ENCODE measurements around the gene CFDP1.

The CFDP1 gene

DNA sequence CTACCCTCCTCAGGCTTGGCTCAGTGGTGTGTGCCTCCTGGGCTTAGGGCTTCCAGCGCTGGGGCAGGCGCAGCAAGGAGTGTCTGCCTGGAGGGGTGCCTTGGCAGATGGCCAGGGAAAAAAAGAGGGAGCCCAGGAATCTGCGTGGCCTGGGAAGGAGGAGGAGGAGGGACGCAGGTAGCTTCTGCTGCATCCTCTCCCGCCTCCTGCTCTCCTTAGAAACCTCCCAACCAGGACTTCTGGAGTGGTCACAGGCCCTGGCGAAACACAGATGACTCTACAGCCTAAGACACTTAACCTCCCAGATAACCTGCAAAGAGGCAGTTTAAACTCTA, 174.5 kb downstream of the CFDP1 start:
- CTCF ChIA-PET = no interaction called here
- H3K36me3 ChIP-seq (ENCODE audit: control insufficient read depth in 2 of 2, insufficient read depth in 1 of 2, low read length in 2 of 2) = peaks cover 0 to 19% of the 10 kb centered on the region in 2 experiments; a peak in 1 of 3 replicates
- no peak overlapping the region for H3K4me3 ChIP-seq (ENCODE audit: low read depth, low read length)
- H3K27ac ChIP-seq (ENCODE audit: extremely low read depth, low read depth, low read length) = no peak overlapping the region
- no peaks in the 10 kb centered on the region for H3K9me3 ChIP-seq (ENCODE audit: control insufficient read depth, insufficient read depth, low read depth, low read length)
- TF ChIP-seq ZBTB20 (tag by site-specific recombination; IDR thresholded peaks at IDR 0.05) (peak; percentile 97), ZBTB1 (tag by site-specific recombination; IDR thresholded peaks at IDR 0.05) (no peak), ZNF18 (tag by site-specific recombination; IDR thresholded peaks at IDR 0.05) (no peak), ZNF274 (IDR thresholded peaks at IDR 0.05; ENCODE audit: low read length) (no peak), ZNF274 (tag by site-specific recombination; IDR thresholded peaks at IDR 0.05; ENCODE audit: borderline replicate concordance) (no peak), ZIC2 (tag by site-specific recombination; IDR thresholded peaks at IDR 0.05) (peak; percentile 62)
- POLR2A ChIA-PET = no interaction called here
- H3K4me1 ChIP-seq (ENCODE audit: control insufficient read depth, insufficient read depth, low read length) = peaks cover 6% of the 10 kb centered on the region

DNA sequence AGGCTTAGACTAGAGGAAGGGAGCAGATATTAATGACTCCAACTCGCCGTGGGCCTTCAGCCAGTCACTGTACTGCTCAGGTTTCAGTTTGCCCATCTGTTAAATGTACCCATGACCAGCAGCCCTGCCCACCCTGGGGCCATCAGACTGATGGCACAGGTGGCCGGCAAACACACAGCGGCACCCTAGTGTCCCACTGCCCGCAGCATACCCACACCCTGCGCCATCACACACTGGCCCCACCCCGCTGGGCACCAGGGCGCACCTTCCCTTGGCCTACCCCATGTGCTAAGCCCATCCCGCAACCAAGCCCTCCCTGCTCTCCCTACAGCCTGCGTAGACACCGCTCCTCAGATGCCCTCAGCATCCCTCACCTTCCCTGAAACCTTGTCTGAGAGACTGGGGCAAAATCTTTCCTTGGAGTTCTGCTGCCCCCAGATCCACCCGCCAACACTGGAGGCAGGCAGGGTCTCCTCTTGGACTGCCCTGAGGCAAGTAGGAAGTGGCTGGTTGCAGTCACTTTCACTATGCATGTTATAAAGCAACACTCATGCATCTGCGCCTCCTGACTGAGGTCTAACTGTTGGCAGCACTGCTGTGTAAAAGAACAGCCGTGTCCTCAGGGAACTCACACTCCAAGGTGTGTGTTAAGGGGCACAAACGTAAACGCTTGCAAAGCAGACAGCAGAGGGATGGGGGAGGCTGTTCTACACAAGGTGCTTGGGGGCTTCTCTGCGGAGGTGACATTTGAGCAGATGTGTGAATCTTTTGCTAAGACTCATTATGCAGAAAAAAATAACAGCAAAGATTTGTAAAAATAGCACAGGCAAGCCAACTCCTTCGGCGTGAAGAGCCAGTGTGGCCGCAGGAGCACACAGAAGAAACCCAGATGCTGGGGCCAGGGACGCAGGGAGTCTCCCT, 175.2 kb downstream of the CFDP1 start:
- ChIA-PET CTCF (interaction anchor here (1.7 kb wide), 1 partner anchor 127 kb away, joined by 4 read pairs; no protein-coding TSS in a partner anchor), POLR2A (no interaction called here)
- Histone ChIP-seq H3K36me3 (ENCODE audit: control insufficient read depth in 2 of 2, insufficient read depth in 1 of 2, low read length in 2 of 2) (peaks cover 0 to 12% of the 10 kb centered on the region in 2 experiments; a peak in 1 of 3 replicates), H3K4me1 (ENCODE audit: control insufficient read depth, insufficient read depth, low read length) (peaks cover 6% of the 10 kb centered on the region; the same call in 1 of the 2 replicates), H3K9me3 (ENCODE audit: control insufficient read depth, insufficient read depth, low read depth, low read length) (no peaks in the 10 kb centered on the region), H3K27ac (ENCODE audit: extremely low read depth, low read depth, low read length) (no peak overlapping the region), H3K4me3 (ENCODE audit: low read depth, low read length) (no peak overlapping the region)
- TF ChIP-seq ZNF555 (tag by site-specific recombination; conservative IDR thresholded peaks at IDR 0.05) (no peak), EGR2 (tag by site-specific recombination; IDR thresholded peaks at IDR 0.05; ENCODE audit: low read depth) (no peak), ZNF211 (tag by site-specific recombination; IDR thresholded peaks at IDR 0.05; ENCODE audit: low read depth) (no peak), ZNF174 (tag by site-specific recombination; IDR thresholded peaks at IDR 0.05) (no peak), WT1 (tag by site-specific recombination; IDR thresholded peaks at IDR 0.05) (no peak), ZSCAN5A (tag by site-specific recombination; IDR thresholded peaks at IDR 0.05) (no peak), ZNF132 (tag by site-specific recombination; IDR thresholded peaks at IDR 0.05; ENCODE audit: borderline replicate concordance) (no peak), ZNF768 (tag by site-specific recombination; IDR thresholded peaks at IDR 0.05) (no peak), ZBTB7A (tag by site-specific recombination; IDR thresholded peaks at IDR 0.05; ENCODE audit: low read depth) (no peak), ZNF214 (tag by site-specific recombination; IDR thresholded peaks at IDR 0.05; ENCODE audit: borderline replicate concordance) (no peak), ZNF701 (tag by site-specific recombination; IDR thresholded peaks at IDR 0.05) (no peak), ZBTB6 (tag by site-specific recombination; IDR thresholded peaks at IDR 0.05) (no peak), ZNF16 (tag by site-specific recombination; IDR thresholded peaks at IDR 0.05; ENCODE audit: low read depth) (no peak), ZNF629 (tag by site-specific recombination; IDR thresholded peaks at IDR 0.05) (no peak), IKZF3 (tag by site-specific recombination; IDR thresholded peaks at IDR 0.05) (no peak)
- TF ChIP-seq, protein P1, sequence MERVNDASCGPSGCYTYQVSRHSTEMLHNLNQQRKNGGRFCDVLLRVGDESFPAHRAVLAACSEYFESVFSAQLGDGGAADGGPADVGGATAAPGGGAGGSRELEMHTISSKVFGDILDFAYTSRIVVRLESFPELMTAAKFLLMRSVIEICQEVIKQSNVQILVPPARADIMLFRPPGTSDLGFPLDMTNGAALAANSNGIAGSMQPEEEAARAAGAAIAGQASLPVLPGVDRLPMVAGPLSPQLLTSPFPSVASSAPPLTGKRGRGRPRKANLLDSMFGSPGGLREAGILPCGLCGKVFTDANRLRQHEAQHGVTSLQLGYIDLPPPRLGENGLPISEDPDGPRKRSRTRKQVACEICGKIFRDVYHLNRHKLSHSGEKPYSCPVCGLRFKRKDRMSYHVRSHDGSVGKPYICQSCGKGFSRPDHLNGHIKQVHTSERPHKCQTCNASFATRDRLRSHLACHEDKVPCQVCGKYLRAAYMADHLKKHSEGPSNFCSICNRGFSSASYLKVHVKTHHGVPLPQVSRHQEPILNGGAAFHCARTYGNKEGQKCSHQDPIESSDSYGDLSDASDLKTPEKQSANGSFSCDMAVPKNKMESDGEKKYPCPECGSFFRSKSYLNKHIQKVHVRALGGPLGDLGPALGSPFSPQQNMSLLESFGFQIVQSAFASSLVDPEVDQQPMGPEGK (tag by site-specific recombination; IDR thresholded peaks at IDR 0.05) = no peak
- TF ChIP-seq, protein P2, sequence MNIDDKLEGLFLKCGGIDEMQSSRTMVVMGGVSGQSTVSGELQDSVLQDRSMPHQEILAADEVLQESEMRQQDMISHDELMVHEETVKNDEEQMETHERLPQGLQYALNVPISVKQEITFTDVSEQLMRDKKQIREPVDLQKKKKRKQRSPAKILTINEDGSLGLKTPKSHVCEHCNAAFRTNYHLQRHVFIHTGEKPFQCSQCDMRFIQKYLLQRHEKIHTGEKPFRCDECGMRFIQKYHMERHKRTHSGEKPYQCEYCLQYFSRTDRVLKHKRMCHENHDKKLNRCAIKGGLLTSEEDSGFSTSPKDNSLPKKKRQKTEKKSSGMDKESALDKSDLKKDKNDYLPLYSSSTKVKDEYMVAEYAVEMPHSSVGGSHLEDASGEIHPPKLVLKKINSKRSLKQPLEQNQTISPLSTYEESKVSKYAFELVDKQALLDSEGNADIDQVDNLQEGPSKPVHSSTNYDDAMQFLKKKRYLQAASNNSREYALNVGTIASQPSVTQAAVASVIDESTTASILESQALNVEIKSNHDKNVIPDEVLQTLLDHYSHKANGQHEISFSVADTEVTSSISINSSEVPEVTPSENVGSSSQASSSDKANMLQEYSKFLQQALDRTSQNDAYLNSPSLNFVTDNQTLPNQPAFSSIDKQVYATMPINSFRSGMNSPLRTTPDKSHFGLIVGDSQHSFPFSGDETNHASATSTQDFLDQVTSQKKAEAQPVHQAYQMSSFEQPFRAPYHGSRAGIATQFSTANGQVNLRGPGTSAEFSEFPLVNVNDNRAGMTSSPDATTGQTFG (tag by site-specific recombination; IDR thresholded peaks at IDR 0.05; ENCODE audit: borderline replicate concordance) = no peak
- TF ChIP-seq, protein P3, sequence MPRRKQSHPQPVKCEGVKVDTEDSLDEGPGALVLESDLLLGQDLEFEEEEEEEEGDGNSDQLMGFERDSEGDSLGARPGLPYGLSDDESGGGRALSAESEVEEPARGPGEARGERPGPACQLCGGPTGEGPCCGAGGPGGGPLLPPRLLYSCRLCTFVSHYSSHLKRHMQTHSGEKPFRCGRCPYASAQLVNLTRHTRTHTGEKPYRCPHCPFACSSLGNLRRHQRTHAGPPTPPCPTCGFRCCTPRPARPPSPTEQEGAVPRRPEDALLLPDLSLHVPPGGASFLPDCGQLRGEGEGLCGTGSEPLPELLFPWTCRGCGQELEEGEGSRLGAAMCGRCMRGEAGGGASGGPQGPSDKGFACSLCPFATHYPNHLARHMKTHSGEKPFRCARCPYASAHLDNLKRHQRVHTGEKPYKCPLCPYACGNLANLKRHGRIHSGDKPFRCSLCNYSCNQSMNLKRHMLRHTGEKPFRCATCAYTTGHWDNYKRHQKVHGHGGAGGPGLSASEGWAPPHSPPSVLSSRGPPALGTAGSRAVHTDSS (tag by site-specific recombination; IDR thresholded peaks at IDR 0.05) = no peak
